ENCODE measurements around the gene AKAP9.
"Not testable (repeated sequence)": the region's sequence is repeated elsewhere in the genome, so short reads cannot be mapped to it uniquely, and the experiment has no call there.

AKAP9 gene

GRCh38 chr7:91999631-92000565, 59.2 kb downstream of the AKAP9 start:
- in situ Hi-C loops (cut with HindIII; ENCODE audit: low sequenced_read_pairs), result no loop called here

GRCh38 chr7:92002720-92003119, 62.1 kb downstream of the AKAP9 start:
- in situ Hi-C loops (cut with HindIII; ENCODE audit: low sequenced_read_pairs), result no loop called here

GRCh38 chr7:92006046-92006445, 65.4 kb downstream of the AKAP9 start:
- in situ Hi-C loops (cut with HindIII; ENCODE audit: low sequenced_read_pairs), result no loop called here

- in situ Hi-C loops (cut with HindIII; ENCODE audit: low sequenced_read_pairs), result no loop called here
These were observed 69.6 kb downstream of the AKAP9 start for GRCh38 chr7:92010215-92010614.

- in situ Hi-C loops (cut with HindIII; ENCODE audit: low sequenced_read_pairs), result no loop called here
These were observed 72.9 kb downstream of the AKAP9 start for GRCh38 chr7:92013611-92014010.

- in situ Hi-C loops (cut with HindIII; ENCODE audit: low sequenced_read_pairs), result no loop called here
These were observed 80.0 kb downstream of the AKAP9 start for GRCh38 chr7:92020636-92021035.

GRCh38 chr7:92025260-92025659, 84.6 kb downstream of the AKAP9 start:
- in situ Hi-C loops (cut with HindIII; ENCODE audit: low sequenced_read_pairs), result no loop called here

GRCh38 chr7:92026635-92027034, 86.0 kb downstream of the AKAP9 start:
- in situ Hi-C loops (cut with HindIII; ENCODE audit: low sequenced_read_pairs), result not testable (repeated sequence)

- in situ Hi-C loops (cut with HindIII; ENCODE audit: low sequenced_read_pairs), result not testable (repeated sequence)
These were observed 86.5 kb downstream of the AKAP9 start for GRCh38 chr7:92027128-92027527.

- in situ Hi-C loops (cut with HindIII; ENCODE audit: low sequenced_read_pairs), result no loop called here
These were observed 87.6 kb downstream of the AKAP9 start for GRCh38 chr7:92028226-92028625.

GRCh38 chr7:92028686-92029085, 88.0 kb downstream of the AKAP9 start:
- in situ Hi-C loops (cut with HindIII; ENCODE audit: low sequenced_read_pairs), result no loop called here

- in situ Hi-C loops (cut with HindIII; ENCODE audit: low sequenced_read_pairs), result no loop called here
These were observed 93.5 kb downstream of the AKAP9 start for GRCh38 chr7:92034116-92034515.

- in situ Hi-C loops (cut with HindIII; ENCODE audit: low sequenced_read_pairs), result no loop called here
These were observed 94.9 kb downstream of the AKAP9 start for GRCh38 chr7:92035576-92035975.

- in situ Hi-C loops (cut with HindIII; ENCODE audit: low sequenced_read_pairs), result no loop called here
These were observed 99.2 kb downstream of the AKAP9 start for GRCh38 chr7:92039900-92040299.

- in situ Hi-C loops (cut with HindIII; ENCODE audit: low sequenced_read_pairs), result no loop called here
These were observed 101.5 kb downstream of the AKAP9 start for GRCh38 chr7:92042056-92042737.

GRCh38 chr7:92043098-92043497, 102.4 kb downstream of the AKAP9 start:
- in situ Hi-C loops (cut with HindIII; ENCODE audit: low sequenced_read_pairs), result no loop called here

GRCh38 chr7:92043637-92044036, 103.0 kb downstream of the AKAP9 start:
- in situ Hi-C loops (cut with HindIII; ENCODE audit: low sequenced_read_pairs), result no loop called here

- in situ Hi-C loops (cut with HindIII; ENCODE audit: low sequenced_read_pairs), result no loop called here
These were observed 103.5 kb downstream of the AKAP9 start for GRCh38 chr7:92044148-92044547.

- in situ Hi-C loops (cut with HindIII; ENCODE audit: low sequenced_read_pairs), result no loop called here
These were observed 104.3 kb downstream of the AKAP9 start for GRCh38 chr7:92044940-92045339.

- in situ Hi-C loops (cut with HindIII; ENCODE audit: low sequenced_read_pairs), result no loop called here
These were observed 111.0 kb downstream of the AKAP9 start for GRCh38 chr7:92051655-92052054.

GRCh38 chr7:92052159-92052558, 111.5 kb downstream of the AKAP9 start:
- in situ Hi-C loops (cut with HindIII; ENCODE audit: low sequenced_read_pairs), result no loop called here

- in situ Hi-C loops (cut with HindIII; ENCODE audit: low sequenced_read_pairs), result no loop called here
These were observed 112.0 kb downstream of the AKAP9 start for GRCh38 chr7:92052684-92053083.

Measured in endothelial cell of hepatic sinusoid (primary cell).